Memory B cell (primary cell): Measurements from ENCODE around the gene TAF6.
"Not testable (repeated sequence)": the region's sequence is repeated elsewhere in the genome, so short reads cannot be mapped to it uniquely, and the experiment has no call there.

Experiments
- ATAC-seq: fragments of 150-1000 bp; cut with Tn5 transposase; 2 replicates; pipeline ENCODE4 v1.10.0; 2021; ENCODE audit warnings: low read depth, mild to moderate bottlenecking, moderate library complexity
- DNase-seq, 2 donors: peaks; one replicate each; pipeline ENCODE4 v3.0.0; 2022; ENCODE audit warnings: low spot score in 2 of 2
- H3K27ac Mint-ChIP-seq: one replicate; pipeline ENCODE4 v1.8.0; 2022; ENCODE audit warnings: mild to moderate bottlenecking, moderate library complexity, mixed read lengths
- H3K27me3 Mint-ChIP-seq: one replicate; pipeline ENCODE4 v1.8.0; 2022; ENCODE audit warnings: mixed read lengths
- H3K36me3 Mint-ChIP-seq: one replicate; pipeline ENCODE4 v1.8.0; 2022; ENCODE audit warnings: mild to moderate bottlenecking, mixed read lengths
- H3K4me1 Mint-ChIP-seq: one replicate; pipeline ENCODE4 v1.8.0; 2022; ENCODE audit warnings: mixed read lengths
- H3K4me3 Mint-ChIP-seq: one replicate; pipeline ENCODE4 v1.8.0; 2022; ENCODE audit warnings: mild to moderate bottlenecking, moderate library complexity, mixed read lengths
- H3K9me3 Mint-ChIP-seq: one replicate; pipeline ENCODE4 v1.8.0; 2022; ENCODE audit warnings: mixed read lengths

The TAF6 gene

GRCh38 chr7:100156331-100157068 is 37.3 kb upstream of the TAF6 start:
- DNase-seq (no peak), ATAC-seq (peak; percentile 53)
- peaks cover 15% of the 10 kb centered on the region for H3K36me3 Mint-ChIP-seq
- peaks cover 25% of the 10 kb centered on the region for H3K4me1 Mint-ChIP-seq
- peak overlapping the region; percentile 88 for H3K27ac Mint-ChIP-seq
- peak overlapping the region; percentile 81 for H3K4me3 Mint-ChIP-seq
- no peaks in the 10 kb centered on the region for H3K27me3 Mint-ChIP-seq
- H3K9me3 Mint-ChIP-seq, result no peaks in the 10 kb centered on the region

GRCh38 chr7:100155553-100156317 is 36.6 kb upstream of the TAF6 start:
- Mint-ChIP-seq H3K4me1 (peaks cover 25% of the 10 kb centered on the region), H3K27ac (no peak overlapping the region), H3K9me3 (no peaks in the 10 kb centered on the region), H3K36me3 (peaks cover 15% of the 10 kb centered on the region), H3K4me3 (no peak overlapping the region), H3K27me3 (no peaks in the 10 kb centered on the region)
- no peak for DNase-seq
- ATAC-seq, result no peak

GRCh38 chr7:100154651-100155491 is 35.7 kb upstream of the TAF6 start:
- ATAC-seq, result no peak
- Mint-ChIP-seq H3K27me3 (no peaks in the 10 kb centered on the region), H3K9me3 (no peaks in the 10 kb centered on the region), H3K4me3 (no peak overlapping the region), H3K4me1 (peaks cover 33% of the 10 kb centered on the region), H3K27ac (no peak overlapping the region), H3K36me3 (peaks cover 20% of the 10 kb centered on the region)
- DNase-seq, result no peak

- H3K27ac Mint-ChIP-seq, result no peak overlapping the region
- H3K4me3 Mint-ChIP-seq, result no peak overlapping the region
- H3K36me3 Mint-ChIP-seq, result peaks cover 20% of the 10 kb centered on the region
- H3K9me3 Mint-ChIP-seq, result no peaks in the 10 kb centered on the region
- no peak for ATAC-seq
- peaks cover 33% of the 10 kb centered on the region for H3K4me1 Mint-ChIP-seq
- DNase-seq, result no peak
- H3K27me3 Mint-ChIP-seq, result no peaks in the 10 kb centered on the region
Measured at GRCh38 chr7:100153708-100154535, 34.8 kb upstream of the TAF6 start.

GRCh38 chr7:100152937-100153666 is 33.9 kb upstream of the TAF6 start:
- Mint-ChIP-seq H3K36me3 (peaks cover 20% of the 10 kb centered on the region), H3K4me1 (peaks cover 40% of the 10 kb centered on the region), H3K4me3 (no peak overlapping the region), H3K9me3 (no peaks in the 10 kb centered on the region), H3K27ac (peak overlapping the region; percentile 62), H3K27me3 (no peaks in the 10 kb centered on the region)
- ATAC-seq (no peak), DNase-seq (no peak)

- no peaks in the 10 kb centered on the region for H3K9me3 Mint-ChIP-seq
- H3K27ac Mint-ChIP-seq, result peak overlapping the region; percentile 62
- DNase-seq (no peak), ATAC-seq (no peak)
- peaks cover 36% of the 10 kb centered on the region for H3K4me1 Mint-ChIP-seq
- H3K36me3 Mint-ChIP-seq, result peaks cover 20% of the 10 kb centered on the region
- H3K27me3 Mint-ChIP-seq, result no peaks in the 10 kb centered on the region
- peak overlapping the region; percentile 45 for H3K4me3 Mint-ChIP-seq
Measured at GRCh38 chr7:100152404-100152803, 33.2 kb upstream of the TAF6 start.

GRCh38 chr7:100148559-100149328 is 29.6 kb upstream of the TAF6 start, which contains the start of gene LAMTOR4:
Gene LAMTOR4 (plus strand): TSS chr7:100148918. CDS start chr7:100148973, 55 bp downstream.
- peak; percentile 92 for ATAC-seq
- no peaks in the 10 kb centered on the region for H3K9me3 Mint-ChIP-seq
- peaks cover 24% of the 10 kb centered on the region for H3K4me1 Mint-ChIP-seq
- H3K36me3 Mint-ChIP-seq, result peaks cover 10% of the 10 kb centered on the region
- H3K27ac Mint-ChIP-seq, result peak within 1 kb of the TSS; percentile 95
- peak; percentile 87 to 96 for DNase-seq
- peak within 1 kb of the TSS; percentile 98 for H3K4me3 Mint-ChIP-seq
- no peaks in the 10 kb centered on the region for H3K27me3 Mint-ChIP-seq

GRCh38 chr7:100148225-100148558 is 29.0 kb upstream of the TAF6 start:
- ATAC-seq, result peak; percentile 3
- no peak for DNase-seq
- Mint-ChIP-seq H3K4me3 (peak overlapping the region; percentile 98), H3K27ac (peak overlapping the region; percentile 95), H3K27me3 (no peaks in the 10 kb centered on the region), H3K36me3 (peaks cover 8% of the 10 kb centered on the region), H3K9me3 (no peaks in the 10 kb centered on the region), H3K4me1 (peaks cover 21% of the 10 kb centered on the region)

- H3K36me3 Mint-ChIP-seq, result peaks cover 5% of the 10 kb centered on the region
- H3K27me3 Mint-ChIP-seq, result no peaks in the 10 kb centered on the region
- no peaks in the 10 kb centered on the region for H3K9me3 Mint-ChIP-seq
- no peak for DNase-seq
- no peak overlapping the region for H3K27ac Mint-ChIP-seq
- H3K4me3 Mint-ChIP-seq, result no peak overlapping the region
- H3K4me1 Mint-ChIP-seq, result peaks cover 17% of the 10 kb centered on the region
- ATAC-seq, result no peak
Measured at GRCh38 chr7:100147278-100147677, 28.1 kb upstream of the TAF6 start.

- not testable (repeated sequence) for ATAC-seq, H3K4me3 Mint-ChIP-seq, H3K9me3 Mint-ChIP-seq, H3K36me3 Mint-ChIP-seq, DNase-seq, H3K27ac Mint-ChIP-seq, H3K27me3 Mint-ChIP-seq
- H3K4me1 Mint-ChIP-seq, result peaks cover 19% of the 10 kb centered on the region
Measured at GRCh38 chr7:100146350-100146749, 27.2 kb upstream of the TAF6 start.

GRCh38 chr7:100142461-100142860 is 23.3 kb upstream of the TAF6 start:
- Mint-ChIP-seq H3K27ac (no peak overlapping the region), H3K4me3 (no peak overlapping the region), H3K4me1 (peaks cover 11% of the 10 kb centered on the region), H3K36me3 (no peaks in the 10 kb centered on the region), H3K9me3 (no peaks in the 10 kb centered on the region), H3K27me3 (peaks cover 3% of the 10 kb centered on the region)
- DNase-seq (no peak), ATAC-seq (no peak)

GRCh38 chr7:100141555-100141949 is 22.4 kb upstream of the TAF6 start:
- Mint-ChIP-seq H3K4me1 (peaks cover 11% of the 10 kb centered on the region), H3K36me3 (no peaks in the 10 kb centered on the region), H3K4me3 (no peak overlapping the region), H3K27me3 (peaks cover 3% of the 10 kb centered on the region), H3K27ac (no peak overlapping the region), H3K9me3 (no peaks in the 10 kb centered on the region)
- DNase-seq (no peak), ATAC-seq (no peak)
